HUDEP-2 (cell line): ENCODE measurements around the gene UGT2B17.
"Not testable (repeated sequence)": the region's sequence is repeated elsewhere in the genome, so short reads cannot be mapped to it uniquely, and the experiment has no call there.

Experiments used
- DNase-seq, 76 experiments: peaks; one replicate each; lab custom pipeline; 2025; ENCODE audit not compliant: unreplicated experiment in 76 of 76; lab: John Stamatoyannopoulos, UW

UGT2B17 gene

GRCh38 chr4:68569466-68570121 lies 6.5 kb downstream of the UGT2B17 start:
- DNase-seq, result no peak

GRCh38 chr4:68569036-68569435 lies 7.1 kb downstream of the UGT2B17 start:
- not testable (repeated sequence) for DNase-seq

GRCh38 chr4:68568535-68568934 lies 7.6 kb downstream of the UGT2B17 start:
- not testable (repeated sequence) for DNase-seq

- DNase-seq, result not testable (repeated sequence)
Measured at GRCh38 chr4:68566364-68566763, 9.8 kb downstream of the UGT2B17 start.

DNA sequence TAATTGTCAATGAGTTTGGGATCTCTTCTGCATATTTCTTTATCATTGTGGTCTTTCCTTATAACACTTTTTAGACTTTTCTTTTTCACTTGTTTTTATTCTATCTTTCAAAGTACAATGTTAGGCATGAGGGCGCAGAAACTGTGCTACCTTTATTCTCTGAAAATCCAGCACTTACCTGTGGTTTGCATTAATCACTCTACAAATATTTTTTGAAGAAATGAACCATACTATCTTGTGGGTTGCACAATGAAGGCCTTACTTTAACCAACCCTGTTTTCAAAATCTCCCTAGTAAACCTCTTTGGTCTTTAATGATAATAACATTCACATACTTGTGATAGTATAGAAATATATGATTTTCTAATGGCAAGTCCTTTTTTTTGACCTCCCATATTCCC lies 11.0 kb downstream of the UGT2B17 start:
- DNase-seq, result not testable (repeated sequence)

GRCh38 chr4:68560364-68561070 lies 15.6 kb downstream of the UGT2B17 start:
- DNase-seq, result not testable (repeated sequence)

DNA sequence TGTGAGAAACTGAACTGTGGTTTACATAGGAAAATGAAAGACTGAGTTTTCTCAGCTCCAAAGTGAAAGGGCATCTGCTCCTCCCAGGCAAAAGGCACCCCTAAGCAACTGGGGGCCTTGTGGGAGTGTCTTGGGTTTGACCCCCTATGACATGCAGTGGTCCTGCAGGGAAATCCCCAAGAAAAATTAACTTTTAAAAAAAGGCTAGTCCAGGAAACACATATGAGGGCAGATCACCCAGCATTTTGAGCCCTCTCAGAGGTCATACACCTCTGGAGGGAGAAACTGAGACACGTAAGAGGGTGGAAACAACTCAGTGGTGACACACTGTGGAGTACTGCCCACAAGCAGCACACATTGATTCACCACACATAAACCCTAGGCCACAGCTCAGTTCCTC lies 22.3 kb downstream of the UGT2B17 start:
- not testable (repeated sequence) for DNase-seq

GRCh38 chr4:68552818-68553811 lies 23.0 kb downstream of the UGT2B17 start:
- DNase-seq, result not testable (repeated sequence)

GRCh38 chr4:68542742-68543141 lies 33.4 kb downstream of the UGT2B17 start:
- DNase-seq, result not testable (repeated sequence)

- no peak for DNase-seq
Measured at GRCh38 chr4:68536375-68536774, 39.7 kb downstream of the UGT2B17 start.

DNA sequence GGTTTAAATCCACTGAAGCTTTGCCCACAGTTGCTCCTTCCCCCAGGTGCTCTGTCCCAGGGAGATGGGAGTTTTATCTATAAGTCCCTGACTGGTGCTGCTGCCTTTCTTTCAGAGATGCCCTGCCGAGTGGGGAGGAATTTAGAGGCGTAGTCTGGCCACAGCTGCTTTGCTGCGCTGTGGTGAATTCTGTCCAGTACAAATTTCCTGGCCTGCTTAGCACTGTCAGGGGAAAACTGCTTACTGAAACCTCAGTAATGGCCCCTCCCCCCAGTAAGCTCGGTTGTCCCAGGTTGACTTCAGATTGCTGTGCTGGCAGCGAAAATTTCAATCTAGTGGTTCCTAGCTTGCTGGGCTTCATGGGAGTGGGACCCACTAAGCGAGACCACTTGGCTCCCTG lies 40.1 kb downstream of the UGT2B17 start:
- DNase-seq, result no peak

- not testable (repeated sequence) for DNase-seq
Measured at GRCh38 chr4:68522232-68522631, 53.9 kb downstream of the UGT2B17 start.

GRCh38 chr4:68520985-68521384 lies 55.1 kb downstream of the UGT2B17 start:
- DNase-seq, result no peak

DNA sequence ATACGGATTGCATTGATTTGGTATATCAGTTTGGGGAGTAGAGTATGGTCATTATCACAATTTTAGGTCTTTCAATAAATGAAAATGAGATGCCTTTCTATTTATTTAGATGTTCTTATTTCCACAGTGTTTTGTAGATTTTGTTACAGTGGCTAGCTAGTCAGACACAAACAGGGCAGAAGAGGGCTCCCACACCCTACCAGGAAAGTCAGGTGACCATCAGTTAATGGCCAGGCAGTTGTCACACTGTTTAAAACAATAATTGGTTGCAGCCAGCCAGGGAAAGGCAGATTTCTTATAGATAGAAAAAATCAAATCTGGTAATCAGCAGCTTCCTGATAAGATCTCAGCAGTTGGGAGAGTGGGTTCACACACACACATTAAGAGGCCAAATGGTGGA lies 57.2 kb downstream of the UGT2B17 start:
- DNase-seq, result no peak

- DNase-seq, result not testable (repeated sequence)
Measured at GRCh38 chr4:68505452-68505851, 70.7 kb downstream of the UGT2B17 start.

DNA sequence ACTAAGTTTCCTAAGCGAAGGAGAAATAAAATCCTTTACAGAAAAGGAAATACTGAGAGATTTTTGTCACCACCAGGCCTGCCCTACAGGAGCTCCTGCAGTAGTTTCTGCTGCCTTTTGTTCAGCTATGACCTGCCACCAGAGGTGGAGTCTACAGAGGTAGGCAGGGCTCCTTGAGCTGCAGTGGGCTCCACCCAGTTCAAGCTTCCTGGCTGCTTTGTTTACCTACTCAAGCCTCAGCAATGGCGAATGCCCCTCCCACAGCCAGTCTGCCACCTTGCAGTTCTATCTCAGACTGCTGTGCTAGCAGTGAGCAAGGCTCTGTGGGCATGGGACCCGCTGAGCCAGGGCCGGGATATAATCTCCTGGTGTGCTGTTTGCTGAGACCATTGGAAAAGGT lies 71.3 kb downstream of the UGT2B17 start:
- not testable (repeated sequence) for DNase-seq

DNA sequence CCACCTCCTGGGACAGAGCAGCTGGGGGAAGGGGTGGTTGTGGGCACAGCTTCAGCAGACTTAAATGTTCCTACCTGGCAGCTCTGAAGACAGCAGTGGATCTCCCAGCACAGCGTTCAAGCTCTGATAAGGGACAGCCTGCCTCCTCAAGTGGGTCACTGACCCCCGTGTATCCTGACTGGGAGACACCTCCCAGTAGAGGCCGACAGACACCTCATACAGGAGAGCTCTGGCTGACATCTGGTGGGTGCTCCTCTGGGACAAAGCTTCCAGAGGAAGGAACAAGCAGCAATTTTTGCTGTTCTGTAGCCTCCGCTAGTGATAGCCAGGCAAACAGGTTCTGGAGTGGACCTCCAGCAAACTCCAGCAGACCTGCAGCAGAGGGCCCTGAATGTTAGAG lies 72.7 kb downstream of the UGT2B17 start:
- not testable (repeated sequence) for DNase-seq

GRCh38 chr4:68499021-68499420 lies 77.1 kb downstream of the UGT2B17 start:
- no peak for DNase-seq

- peak in 60 of 76 experiments; percentile 1 to 66 (median 28) for DNase-seq
Measured at GRCh38 chr4:68498413-68499007, 77.6 kb downstream of the UGT2B17 start.

- no peak for DNase-seq
Measured at GRCh38 chr4:68494688-68495087, 81.4 kb downstream of the UGT2B17 start.
